ENCODE measurements around the gene SLC47A1. TPM values are rescaled to one million over a fixed set of nuclear protein-coding genes. Genes with fewer than 3 reads are reported as not detected.

SLC47A1 gene
- total and polyA plus RNA-seq, 2 of the 4 experiments (the other 2 are of a cell fraction), result not detected

GRCh38 chr17:19534562-19535149, 1.0 kb downstream of the SLC47A1 start:
- H3K9me1 ChIP-seq (ENCODE audit: insufficient read depth, low read length), result no peaks in the 10 kb centered on the region
- no peaks in the 10 kb centered on the region for H3K36me3 ChIP-seq (ENCODE audit: control insufficient read depth, insufficient read depth, low read length)
- no peak overlapping the region for H3K18ac ChIP-seq (ENCODE audit: low read depth, low read length)
- no peak overlapping the region for H3K56ac ChIP-seq (ENCODE audit: extremely low read depth, insufficient read depth, low read length)
- H3K23ac ChIP-seq (ENCODE audit: low read depth, low read length), result no peak overlapping the region
- H3K4me2 ChIP-seq (ENCODE audit: low read depth, low read length), result no peak overlapping the region
- no peak overlapping the region for H2BK15ac ChIP-seq (ENCODE audit: low read depth, low read length)
- TF ChIP-seq SMC3 (IDR thresholded peaks at IDR 0.05; ENCODE audit: low read depth, low read length) (no peak), POLR2A (IDR thresholded peaks at IDR 0.05; ENCODE audit: low read depth, low read length) (no peak), MAZ (IDR thresholded peaks at IDR 0.05; ENCODE audit: borderline replicate concordance, low read depth, low read length) (no peak), CTCF (conservative IDR thresholded peaks at IDR 0.05; ENCODE audit: low read depth, low read length) (no peak), RAD21 (IDR thresholded peaks at IDR 0.05; ENCODE audit: low read length) (no peak), MXI1 (IDR thresholded peaks at IDR 0.05; ENCODE audit: borderline replicate concordance, low read depth, low read length) (no peak), MAFK (IDR thresholded peaks at IDR 0.05; ENCODE audit: low read depth, low read length) (no peak), ELK1 (IDR thresholded peaks at IDR 0.05; ENCODE audit: borderline replicate concordance, low read depth, low read length) (no peak), RCOR1 (IDR thresholded peaks at IDR 0.05; ENCODE audit: insufficient replicate concordance, low read length) (no peak), USF2 (IDR thresholded peaks at IDR 0.05; ENCODE audit: low read depth, low read length) (no peak), CHD1 (IDR thresholded peaks at IDR 0.05; ENCODE audit: low read depth, low read length) (no peak)
- DNase-seq (no peak), ATAC-seq (ENCODE audit: low read depth) (no peak)
- WGBS, 2 experiments (ENCODE audit: extremely low coverage in 2 of 2, insufficient read length in 1 of 2), result 72% methylated on average over 5 of the region's 19 CpGs; no CpG with 5 or more reads in 1 of the 2 experiments
- H3K27me3 ChIP-seq (ENCODE audit: control insufficient read depth, insufficient read depth, low read length), result peaks cover 62% of the 10 kb centered on the region
- no peak overlapping the region for H2BK5ac ChIP-seq (ENCODE audit: low read depth, low read length, poor library complexity, severe bottlenecking)
- H4K5ac ChIP-seq (ENCODE audit: low read depth, low read length), result no peak overlapping the region
- H3K14ac ChIP-seq (replicated peaks; ENCODE audit: low read depth, low read length), result no peak overlapping the region
- no peaks in the 10 kb centered on the region for H4K20me1 ChIP-seq (ENCODE audit: insufficient read depth, low read length)
- H4K8ac ChIP-seq (ENCODE audit: low read depth in 2 of 2, low read length in 2 of 2), result no peak overlapping the region
- no peak overlapping the region for H3K4me3 ChIP-seq (ENCODE audit: insufficient read depth, low read depth, low read length)
- no TSS peak for BruUV-seq (replicated peaks)
- H3K27ac ChIP-seq (ENCODE audit: insufficient read depth, low read length), result no peak overlapping the region
- intact Hi-C loops (cut with micrococcal nuclease) (no loop called here), dilution Hi-C loops (cut with HindIII; ENCODE audit: low sequenced_read_pairs, unreplicated experiment) (no loop called here), in situ Hi-C loops (cut with MboI; ENCODE audit: low sequenced_read_pairs) (no loop called here)
- no peak overlapping the region for H3K4ac ChIP-seq (ENCODE audit: low read depth, low read length)
- no peaks in the 10 kb centered on the region for H3K4me1 ChIP-seq (ENCODE audit: control insufficient read depth, insufficient read depth, low read length)
- H2AK9ac ChIP-seq (replicated peaks; ENCODE audit: low read depth, low read length, poor library complexity), result no peak overlapping the region
- POLR2A ChIA-PET (ENCODE audit: unreplicated experiment), result no interaction called here
- no peak overlapping the region for H2AFZ ChIP-seq (replicated peaks; ENCODE audit: low read length, poor library complexity)
- H3K9me3 ChIP-seq (ENCODE audit: control insufficient read depth, insufficient read depth, low read length), result no peaks in the 10 kb centered on the region
- no peak overlapping the region for H2AK5ac ChIP-seq (ENCODE audit: low read depth, low read length)
- CTCF ChIA-PET, result no interaction called here
- H2BK120ac ChIP-seq (ENCODE audit: low read depth, low read length), result no peak overlapping the region
- H3K9ac ChIP-seq (ENCODE audit: low read depth, low read length), result no peak overlapping the region
- H3K79me1 ChIP-seq (ENCODE audit: low read depth in 1 of 2, low read length in 2 of 2), result no peaks in the 10 kb centered on the region
- H2BK20ac ChIP-seq (ENCODE audit: low read depth, low read length), result no peak overlapping the region
- H4K91ac ChIP-seq (ENCODE audit: insufficient read depth, low read depth, low read length), result no peak overlapping the region

Data from IMR-90 (cell line).